K562 (cell line): ENCODE measurements around the gene PTTG1IP. TPM values are rescaled to one million over a fixed set of nuclear protein-coding genes. Genes with fewer than 3 reads are reported as not detected.

Experiments used
- ETV1 ChIP-seq: fragments of 450-650 bp; conservative IDR thresholded peaks from 2 replicates; pipeline ENCODE4 v1.6.1; 2016; ENCODE audit warnings: missing genetic modification characterization, control low read depth, low read depth, missing compliant biosample characterization
- EWSR1 ChIP-seq: fragments of 450-650 bp; IDR thresholded peaks from 2 replicates; pipeline ENCODE4 v1.6.1; 2018; ENCODE audit warnings: borderline replicate concordance, mild to moderate bottlenecking, low read depth, moderate library complexity; ENCODE audit not compliant: partially characterized antibody
- HIVEP1 ChIP-seq: fragments of 250-450 bp; sonication (Bioruptor Pico); IDR thresholded peaks from 2 replicates; pipeline ENCODE4 v1.4.0; 2020; ENCODE audit warnings: mild to moderate bottlenecking
- KAT7 ChIP-seq: sonication (generic); formaldehyde crosslinking; IDR thresholded peaks from 2 replicates; pipeline ENCODE4 v1.8.0; 2022; ENCODE audit warnings: missing genetic modification reagents, mild to moderate bottlenecking, borderline replicate concordance
- NR3C1 ChIP-seq: sonication (generic); formaldehyde crosslinking; IDR thresholded peaks from 2 replicates; pipeline ENCODE4 v1.8.1; 2022; ENCODE audit warnings: missing genetic modification reagents
- ZNF41 ChIP-seq: fragments of 250-450 bp; sonication (Bioruptor Pico); conservative IDR thresholded peaks from 2 replicates; pipeline ENCODE4 v1.4.0; 2020; ENCODE audit warnings: mild to moderate bottlenecking
- ZNF764 ChIP-seq: fragments of 250-450 bp; sonication (Bioruptor Pico); IDR thresholded peaks from 2 replicates; pipeline ENCODE4 v1.4.0; 2020; ENCODE audit warnings: low read depth, mild to moderate bottlenecking, moderate library complexity
- polyA plus RNA-seq, 8 experiments: library from polyadenylated mRNA; depleted of rRNA in 4 of 8; stranded (reverse) in 5 of 8; unstranded in 3 of 8; fragments of >200 nt; fragmentation: Nextera tagmentation in 2 of 8; fragmentation: Illumina TruSeq in 1 of 8; extraction: Ambion mirVana in 2 of 8; extraction: Trizol in 1 of 8; gene quantifications; 2 replicates each; pipeline versions ENCODE4 v1.2.1 to v1.2.3, GENCODE V29; 2011 to 2014; ENCODE audit warnings: inconsistent platforms in 1 of 8, missing spikeins in 1 of 8
- total RNA-seq, 7 experiments: library from RNA; depleted of rRNA in 6 of 7; stranded (reverse); fragments of >200 nt in 6 of 7; fragmentation: Illumina TruSeq in 2 of 7; extraction: Trizol in 2 of 7; gene quantifications; 2 replicates each; pipeline versions ENCODE4 v1.2.1 to v1.2.3, GENCODE V29; 2011 to 2021; ENCODE audit warnings: low replicate concordance in 1 of 7
- TF ChIP-seq, protein P1 (sequence below): sonication (generic); formaldehyde crosslinking; IDR thresholded peaks from 2 replicates; pipeline ENCODE4 v1.8.1; 2023; ENCODE audit warnings: missing genetic modification reagents, mild to moderate bottlenecking, borderline replicate concordance
- TF ChIP-seq, protein P2 (sequence below), 2 experiments: IDR thresholded peaks in 1 of 2; conservative IDR thresholded peaks in 1 of 2; 2 replicates each; pipeline ENCODE4 v1.6.1; 2016; ENCODE audit warnings: low read depth in 2 of 2, mild to moderate bottlenecking in 1 of 2, missing compliant biosample characterization in 1 of 2, missing genetic modification characterization in 1 of 2, moderate library complexity in 1 of 2
- TF ChIP-seq, protein P3 (sequence below): fragments of 450-650 bp; IDR thresholded peaks from one replicate; pipeline ENCODE4 v1.6.1; 2018; ENCODE audit warnings: mild to moderate bottlenecking, moderate library complexity; ENCODE audit not compliant: partially characterized antibody
- TF ChIP-seq, protein P4 (sequence below), 2 experiments: fragments of 200-800 bp in 1 of 2; sonication (Bioruptor generic) in 1 of 2; sonication (generic) in 1 of 2; formaldehyde crosslinking in 1 of 2; IDR thresholded peaks in 1 of 2; conservative IDR thresholded peaks in 1 of 2; 2 replicates each; pipeline versions ENCODE4 v1.5.0 to v1.6.1; 2016 to 2020; ENCODE audit warnings: missing compliant biosample characterization in 1 of 2, missing genetic modification characterization in 1 of 2, missing genetic modification reagents in 1 of 2
- TF ChIP-seq, protein P5 (sequence below): sonication (generic); formaldehyde crosslinking; IDR thresholded peaks from 2 replicates; pipeline ENCODE4 v1.8.0; 2022; ENCODE audit warnings: missing genetic modification reagents, mild to moderate bottlenecking, moderate library complexity, borderline replicate concordance

PTTG1IP gene
- total and polyA plus RNA-seq, 9 of the 15 experiments (the other 6 are each of a cell fraction or from before 2014, with no cell fraction given) = 5.0 to 99.3 (median 82.4) TPM

DNA sequence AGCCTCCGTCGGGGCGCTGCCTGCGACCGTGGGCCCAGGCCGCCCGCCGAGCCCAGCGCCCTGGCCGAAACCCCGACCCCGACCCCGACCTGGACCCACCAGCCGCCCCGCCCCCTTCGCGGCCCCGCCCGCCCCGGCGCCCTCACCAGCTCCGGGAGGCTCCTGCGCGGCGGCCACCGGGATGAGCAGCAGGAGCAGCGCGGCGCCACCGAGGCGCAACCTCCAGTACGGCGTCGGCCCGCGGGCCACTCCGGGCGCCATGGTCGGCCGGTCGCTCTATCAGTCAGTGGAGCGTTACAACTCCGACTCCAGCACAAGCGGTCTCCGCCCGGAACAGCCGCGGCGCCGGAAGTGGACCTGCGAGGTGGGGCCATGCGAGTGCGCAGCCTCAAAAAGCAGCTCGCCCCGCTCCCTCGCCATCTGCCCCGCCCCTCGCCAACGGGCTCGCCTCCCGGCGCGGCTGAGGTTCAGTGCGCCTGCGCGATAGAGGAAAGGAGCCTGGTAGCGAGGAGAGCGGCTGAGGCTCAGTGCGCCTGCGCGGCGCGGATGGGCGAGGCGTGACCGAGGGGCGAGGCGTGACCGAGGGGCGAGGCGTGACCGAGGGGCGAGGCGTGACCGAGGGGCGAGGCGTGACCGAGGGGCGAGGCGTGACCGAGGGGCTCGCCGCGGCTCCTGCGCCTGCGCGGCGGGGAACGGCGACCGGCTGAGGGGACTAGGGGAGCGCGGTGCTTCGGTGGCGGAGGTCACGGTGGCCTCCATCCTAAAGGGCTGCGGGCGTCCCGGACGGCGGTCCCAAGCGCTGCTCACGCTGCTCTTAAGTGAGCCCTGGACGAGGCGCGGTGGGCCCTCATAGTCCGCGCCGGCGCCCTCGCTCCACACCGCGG, at the start of gene PTTG1IP (continued):
- TF ChIP-seq, protein P1, sequence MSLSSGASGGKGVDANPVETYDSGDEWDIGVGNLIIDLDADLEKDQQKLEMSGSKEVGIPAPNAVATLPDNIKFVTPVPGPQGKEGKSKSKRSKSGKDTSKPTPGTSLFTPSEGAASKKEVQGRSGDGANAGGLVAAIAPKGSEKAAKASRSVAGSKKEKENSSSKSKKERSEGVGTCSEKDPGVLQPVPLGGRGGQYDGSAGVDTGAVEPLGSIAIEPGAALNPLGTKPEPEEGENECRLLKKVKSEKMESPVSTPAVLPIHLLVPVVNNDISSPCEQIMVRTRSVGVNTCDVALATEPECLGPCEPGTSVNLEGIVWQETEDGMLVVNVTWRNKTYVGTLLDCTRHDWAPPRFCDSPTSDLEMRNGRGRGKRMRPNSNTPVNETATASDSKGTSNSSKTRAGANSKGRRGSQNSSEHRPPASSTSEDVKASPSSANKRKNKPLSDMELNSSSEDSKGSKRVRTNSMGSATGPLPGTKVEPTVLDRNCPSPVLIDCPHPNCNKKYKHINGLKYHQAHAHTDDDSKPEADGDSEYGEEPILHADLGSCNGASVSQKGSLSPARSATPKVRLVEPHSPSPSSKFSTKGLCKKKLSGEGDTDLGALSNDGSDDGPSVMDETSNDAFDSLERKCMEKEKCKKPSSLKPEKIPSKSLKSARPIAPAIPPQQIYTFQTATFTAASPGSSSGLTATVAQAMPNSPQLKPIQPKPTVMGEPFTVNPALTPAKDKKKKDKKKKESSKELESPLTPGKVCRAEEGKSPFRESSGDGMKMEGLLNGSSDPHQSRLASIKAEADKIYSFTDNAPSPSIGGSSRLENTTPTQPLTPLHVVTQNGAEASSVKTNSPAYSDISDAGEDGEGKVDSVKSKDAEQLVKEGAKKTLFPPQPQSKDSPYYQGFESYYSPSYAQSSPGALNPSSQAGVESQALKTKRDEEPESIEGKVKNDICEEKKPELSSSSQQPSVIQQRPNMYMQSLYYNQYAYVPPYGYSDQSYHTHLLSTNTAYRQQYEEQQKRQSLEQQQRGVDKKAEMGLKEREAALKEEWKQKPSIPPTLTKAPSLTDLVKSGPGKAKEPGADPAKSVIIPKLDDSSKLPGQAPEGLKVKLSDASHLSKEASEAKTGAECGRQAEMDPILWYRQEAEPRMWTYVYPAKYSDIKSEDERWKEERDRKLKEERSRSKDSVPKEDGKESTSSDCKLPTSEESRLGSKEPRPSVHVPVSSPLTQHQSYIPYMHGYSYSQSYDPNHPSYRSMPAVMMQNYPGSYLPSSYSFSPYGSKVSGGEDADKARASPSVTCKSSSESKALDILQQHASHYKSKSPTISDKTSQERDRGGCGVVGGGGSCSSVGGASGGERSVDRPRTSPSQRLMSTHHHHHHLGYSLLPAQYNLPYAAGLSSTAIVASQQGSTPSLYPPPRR (CRISPR knock-in tag) = peak; percentile 87; the same call in 1 of the 2 replicates
- TF ChIP-seq, protein P2, sequence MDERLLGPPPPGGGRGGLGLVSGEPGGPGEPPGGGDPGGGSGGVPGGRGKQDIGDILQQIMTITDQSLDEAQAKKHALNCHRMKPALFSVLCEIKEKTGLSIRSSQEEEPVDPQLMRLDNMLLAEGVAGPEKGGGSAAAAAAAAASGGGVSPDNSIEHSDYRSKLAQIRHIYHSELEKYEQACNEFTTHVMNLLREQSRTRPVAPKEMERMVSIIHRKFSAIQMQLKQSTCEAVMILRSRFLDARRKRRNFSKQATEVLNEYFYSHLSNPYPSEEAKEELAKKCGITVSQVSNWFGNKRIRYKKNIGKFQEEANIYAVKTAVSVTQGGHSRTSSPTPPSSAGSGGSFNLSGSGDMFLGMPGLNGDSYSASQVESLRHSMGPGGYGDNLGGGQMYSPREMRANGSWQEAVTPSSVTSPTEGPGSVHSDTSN (CRISPR knock-in tag; IDR thresholded peaks at IDR 0.05; ENCODE audit: low read depth) = no peak
- TF ChIP-seq, protein P2 (tag; conservative IDR thresholded peaks at IDR 0.05; ENCODE audit: low read depth) = no peak
- TF ChIP-seq, protein P3, sequence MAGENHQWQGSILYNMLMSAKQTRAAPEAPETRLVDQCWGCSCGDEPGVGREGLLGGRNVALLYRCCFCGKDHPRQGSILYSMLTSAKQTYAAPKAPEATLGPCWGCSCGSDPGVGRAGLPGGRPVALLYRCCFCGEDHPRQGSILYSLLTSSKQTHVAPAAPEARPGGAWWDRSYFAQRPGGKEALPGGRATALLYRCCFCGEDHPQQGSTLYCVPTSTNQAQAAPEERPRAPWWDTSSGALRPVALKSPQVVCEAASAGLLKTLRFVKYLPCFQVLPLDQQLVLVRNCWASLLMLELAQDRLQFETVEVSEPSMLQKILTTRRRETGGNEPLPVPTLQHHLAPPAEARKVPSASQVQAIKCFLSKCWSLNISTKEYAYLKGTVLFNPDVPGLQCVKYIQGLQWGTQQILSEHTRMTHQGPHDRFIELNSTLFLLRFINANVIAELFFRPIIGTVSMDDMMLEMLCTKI = no peak
- TF ChIP-seq EWSR1 (no peak), ZNF764 (CRISPR knock-in tag) (0 out of 2 replicates have a peak, but pooled peaks have one; percentile 54), NR3C1 (CRISPR knock-in tag) (peak; percentile 94), KAT7 (CRISPR knock-in tag) (no peak), HIVEP1 (CRISPR knock-in tag) (peak; percentile 85; the same call in 1 of the 2 replicates), ZNF41 (0 out of 2 replicates have a peak, but pooled peaks have one; percentile 47), ETV1 (tag) (peak; percentile 83)
- TF ChIP-seq, protein P4, sequence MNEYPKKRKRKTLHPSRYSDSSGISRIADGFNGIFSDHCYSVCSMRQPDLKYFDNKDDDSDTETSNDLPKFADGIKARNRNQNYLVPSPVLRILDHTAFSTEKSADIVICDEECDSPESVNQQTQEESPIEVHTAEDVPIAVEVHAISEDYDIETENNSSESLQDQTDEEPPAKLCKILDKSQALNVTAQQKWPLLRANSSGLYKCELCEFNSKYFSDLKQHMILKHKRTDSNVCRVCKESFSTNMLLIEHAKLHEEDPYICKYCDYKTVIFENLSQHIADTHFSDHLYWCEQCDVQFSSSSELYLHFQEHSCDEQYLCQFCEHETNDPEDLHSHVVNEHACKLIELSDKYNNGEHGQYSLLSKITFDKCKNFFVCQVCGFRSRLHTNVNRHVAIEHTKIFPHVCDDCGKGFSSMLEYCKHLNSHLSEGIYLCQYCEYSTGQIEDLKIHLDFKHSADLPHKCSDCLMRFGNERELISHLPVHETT (CRISPR knock-in tag; conservative IDR thresholded peaks at IDR 0.05 in 1 of 2, IDR thresholded peaks at IDR 0.05 in 1 of 2) = peak in 1 of 2 experiments; percentile 64; a peak in 1 of 4 replicates
- TF ChIP-seq, protein P5, sequence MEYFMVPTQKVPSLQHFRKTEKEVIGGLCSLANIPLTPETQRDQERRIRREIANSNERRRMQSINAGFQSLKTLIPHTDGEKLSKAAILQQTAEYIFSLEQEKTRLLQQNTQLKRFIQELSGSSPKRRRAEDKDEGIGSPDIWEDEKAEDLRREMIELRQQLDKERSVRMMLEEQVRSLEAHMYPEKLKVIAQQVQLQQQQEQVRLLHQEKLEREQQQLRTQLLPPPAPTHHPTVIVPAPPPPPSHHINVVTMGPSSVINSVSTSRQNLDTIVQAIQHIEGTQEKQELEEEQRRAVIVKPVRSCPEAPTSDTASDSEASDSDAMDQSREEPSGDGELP (CRISPR knock-in tag) = no peak; the same call in 1 of the 2 replicates
